SK-N-SH (cell line): Measurements from ENCODE around the gene MTF2.

Experiments
- FOXJ3 ChIP-seq: sonication (generic); formaldehyde crosslinking; IDR thresholded peaks from 2 replicates; pipeline ENCODE4 v1.5.1; 2020; ENCODE audit warnings: mild to moderate bottlenecking, missing genetic modification reagents
- FOXM1 ChIP-seq: IDR thresholded peaks from 2 replicates; pipeline ENCODE4 v1.4.0; 2012; ENCODE audit warnings: low read depth, mild to moderate bottlenecking
- JUND ChIP-seq: IDR thresholded peaks from 2 replicates; pipeline ENCODE4 v1.4.0; 2012
- NFIC ChIP-seq: IDR thresholded peaks from 2 replicates; pipeline ENCODE4 v1.4.0; 2012; ENCODE audit warnings: borderline replicate concordance
- POLR2AphosphoS5 ChIP-seq: IDR thresholded peaks from 2 replicates; pipeline ENCODE4 v1.6.1; 2012; ENCODE audit warnings: low read depth, low read length
- RAD21 ChIP-seq: IDR thresholded peaks from 2 replicates; pipeline ENCODE4 v1.6.1; 2012; ENCODE audit warnings: mild to moderate bottlenecking, low read length
- RXRA ChIP-seq: IDR thresholded peaks from 2 replicates; pipeline ENCODE4 v1.4.0; 2012; ENCODE audit warnings: low read depth, mild to moderate bottlenecking, borderline replicate concordance
- SIN3A ChIP-seq: IDR thresholded peaks from 2 replicates; pipeline ENCODE4 v1.6.1; 2012; ENCODE audit warnings: low read depth, mild to moderate bottlenecking, low read length, moderate library complexity, borderline replicate concordance
- TAF1 ChIP-seq: IDR thresholded peaks from 2 replicates; pipeline ENCODE4 v1.6.1; 2012; ENCODE audit warnings: low read depth, mild to moderate bottlenecking, low read length, moderate library complexity, borderline replicate concordance
- YY1 ChIP-seq: IDR thresholded peaks from 2 replicates; pipeline ENCODE4 v1.4.0; 2012; ENCODE audit warnings: low read depth, mild to moderate bottlenecking
- TF ChIP-seq, protein P1 (sequence below): IDR thresholded peaks from 2 replicates; pipeline ENCODE4 v1.6.1; 2012; ENCODE audit warnings: mild to moderate bottlenecking, low read depth, low read length, moderate library complexity
- TF ChIP-seq, protein P2 (sequence below): fragments of 200-600 bp; sonication (generic); IDR thresholded peaks from 2 replicates; pipeline ENCODE4 v1.6.1; 2017; ENCODE audit warnings: antibody characterized with exemption, mild to moderate bottlenecking, moderate library complexity

DNA sequence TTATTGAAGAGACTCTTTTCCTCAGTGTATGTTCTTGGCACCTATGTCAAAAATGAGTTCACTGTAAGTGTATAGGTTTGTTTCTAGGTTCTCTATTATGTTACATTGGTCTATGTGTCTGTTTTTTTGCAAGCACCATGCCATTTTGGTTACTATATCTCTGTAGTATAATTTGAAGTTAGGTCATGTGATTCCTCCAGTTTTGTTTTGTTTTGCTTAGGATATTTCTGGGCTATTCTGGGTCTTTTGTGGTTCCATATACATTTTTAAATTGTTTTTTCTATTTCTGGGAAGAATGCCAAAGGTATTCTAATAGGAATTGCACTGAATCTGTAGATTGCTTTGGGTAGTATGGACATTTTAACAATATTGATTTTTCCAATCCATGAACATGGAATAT is 87.9 kb downstream of the MTF2 start:
- TF ChIP-seq YY1 (no peak), SIN3A (no peak), RAD21 (no peak), JUND (no peak), POLR2AphosphoS5 (no peak), NFIC (no peak), TAF1 (no peak), RXRA (no peak), FOXJ3 (CRISPR knock-in tag) (no peak), FOXM1 (no peak)
- TF ChIP-seq, protein P1, sequence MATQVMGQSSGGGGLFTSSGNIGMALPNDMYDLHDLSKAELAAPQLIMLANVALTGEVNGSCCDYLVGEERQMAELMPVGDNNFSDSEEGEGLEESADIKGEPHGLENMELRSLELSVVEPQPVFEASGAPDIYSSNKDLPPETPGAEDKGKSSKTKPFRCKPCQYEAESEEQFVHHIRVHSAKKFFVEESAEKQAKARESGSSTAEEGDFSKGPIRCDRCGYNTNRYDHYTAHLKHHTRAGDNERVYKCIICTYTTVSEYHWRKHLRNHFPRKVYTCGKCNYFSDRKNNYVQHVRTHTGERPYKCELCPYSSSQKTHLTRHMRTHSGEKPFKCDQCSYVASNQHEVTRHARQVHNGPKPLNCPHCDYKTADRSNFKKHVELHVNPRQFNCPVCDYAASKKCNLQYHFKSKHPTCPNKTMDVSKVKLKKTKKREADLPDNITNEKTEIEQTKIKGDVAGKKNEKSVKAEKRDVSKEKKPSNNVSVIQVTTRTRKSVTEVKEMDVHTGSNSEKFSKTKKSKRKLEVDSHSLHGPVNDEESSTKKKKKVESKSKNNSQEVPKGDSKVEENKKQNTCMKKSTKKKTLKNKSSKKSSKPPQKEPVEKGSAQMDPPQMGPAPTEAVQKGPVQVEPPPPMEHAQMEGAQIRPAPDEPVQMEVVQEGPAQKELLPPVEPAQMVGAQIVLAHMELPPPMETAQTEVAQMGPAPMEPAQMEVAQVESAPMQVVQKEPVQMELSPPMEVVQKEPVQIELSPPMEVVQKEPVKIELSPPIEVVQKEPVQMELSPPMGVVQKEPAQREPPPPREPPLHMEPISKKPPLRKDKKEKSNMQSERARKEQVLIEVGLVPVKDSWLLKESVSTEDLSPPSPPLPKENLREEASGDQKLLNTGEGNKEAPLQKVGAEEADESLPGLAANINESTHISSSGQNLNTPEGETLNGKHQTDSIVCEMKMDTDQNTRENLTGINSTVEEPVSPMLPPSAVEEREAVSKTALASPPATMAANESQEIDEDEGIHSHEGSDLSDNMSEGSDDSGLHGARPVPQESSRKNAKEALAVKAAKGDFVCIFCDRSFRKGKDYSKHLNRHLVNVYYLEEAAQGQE = no peak
- TF ChIP-seq, protein P2, sequence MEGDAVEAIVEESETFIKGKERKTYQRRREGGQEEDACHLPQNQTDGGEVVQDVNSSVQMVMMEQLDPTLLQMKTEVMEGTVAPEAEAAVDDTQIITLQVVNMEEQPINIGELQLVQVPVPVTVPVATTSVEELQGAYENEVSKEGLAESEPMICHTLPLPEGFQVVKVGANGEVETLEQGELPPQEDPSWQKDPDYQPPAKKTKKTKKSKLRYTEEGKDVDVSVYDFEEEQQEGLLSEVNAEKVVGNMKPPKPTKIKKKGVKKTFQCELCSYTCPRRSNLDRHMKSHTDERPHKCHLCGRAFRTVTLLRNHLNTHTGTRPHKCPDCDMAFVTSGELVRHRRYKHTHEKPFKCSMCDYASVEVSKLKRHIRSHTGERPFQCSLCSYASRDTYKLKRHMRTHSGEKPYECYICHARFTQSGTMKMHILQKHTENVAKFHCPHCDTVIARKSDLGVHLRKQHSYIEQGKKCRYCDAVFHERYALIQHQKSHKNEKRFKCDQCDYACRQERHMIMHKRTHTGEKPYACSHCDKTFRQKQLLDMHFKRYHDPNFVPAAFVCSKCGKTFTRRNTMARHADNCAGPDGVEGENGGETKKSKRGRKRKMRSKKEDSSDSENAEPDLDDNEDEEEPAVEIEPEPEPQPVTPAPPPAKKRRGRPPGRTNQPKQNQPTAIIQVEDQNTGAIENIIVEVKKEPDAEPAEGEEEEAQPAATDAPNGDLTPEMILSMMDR = no peak
